Epithelial cell of prostate (primary cell): ENCODE results near the gene VAV2.

Experiments
- DNase-seq: peaks from one replicate; pipeline ENCODE4 v3.0.0-alpha.2; 2011; ENCODE audit warnings: low read depth, low spot score
- H3K27ac ChIP-seq: fragments of 450-650 bp; 2 replicates; pipeline ENCODE4 v1.5.1; 2017; ENCODE audit warnings: mild to moderate bottlenecking

VAV2 gene

DNA sequence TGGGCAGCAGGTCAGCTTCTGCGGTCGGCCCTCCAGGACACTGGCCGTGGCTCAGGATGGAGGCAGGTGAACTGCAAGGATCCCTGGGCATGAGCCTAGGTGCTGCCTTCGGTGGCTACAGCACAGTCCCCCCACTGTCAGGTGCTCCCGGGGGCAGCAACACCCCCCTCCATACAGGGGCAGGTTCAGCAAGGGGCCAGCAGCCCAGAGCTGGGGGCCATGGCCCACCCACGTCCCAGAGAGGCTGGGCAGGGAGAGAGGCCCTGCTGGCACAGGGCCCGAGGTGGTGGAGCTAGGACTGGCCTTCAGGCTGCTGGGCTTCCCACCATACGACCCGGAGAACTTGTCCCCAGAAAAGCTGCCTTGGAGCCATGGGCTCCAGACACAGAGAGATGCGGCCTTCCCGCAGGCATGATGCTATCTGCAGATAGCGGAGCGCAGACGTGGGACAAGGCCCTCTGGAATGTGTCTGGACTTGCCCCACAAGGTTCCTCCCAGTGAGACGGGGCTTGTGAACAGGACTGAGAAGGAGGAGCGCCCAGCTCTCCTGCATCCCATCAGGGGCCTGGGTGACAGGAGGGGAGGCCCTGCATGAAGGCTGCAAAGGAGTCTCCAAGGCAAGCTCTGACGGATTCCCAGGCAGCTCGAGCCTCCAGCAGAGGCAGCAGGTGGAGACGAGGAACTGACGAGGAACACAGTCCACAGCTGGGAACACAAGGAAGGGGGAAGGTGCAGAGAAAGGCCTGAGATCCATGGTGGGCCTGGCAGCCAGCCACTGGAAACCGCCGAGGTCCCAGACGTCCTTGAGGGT, 111.1 kb downstream of the VAV2 start:
- H3K27ac ChIP-seq = peak overlapping the region; percentile 96
- DNase-seq = peak; percentile 73

DNA sequence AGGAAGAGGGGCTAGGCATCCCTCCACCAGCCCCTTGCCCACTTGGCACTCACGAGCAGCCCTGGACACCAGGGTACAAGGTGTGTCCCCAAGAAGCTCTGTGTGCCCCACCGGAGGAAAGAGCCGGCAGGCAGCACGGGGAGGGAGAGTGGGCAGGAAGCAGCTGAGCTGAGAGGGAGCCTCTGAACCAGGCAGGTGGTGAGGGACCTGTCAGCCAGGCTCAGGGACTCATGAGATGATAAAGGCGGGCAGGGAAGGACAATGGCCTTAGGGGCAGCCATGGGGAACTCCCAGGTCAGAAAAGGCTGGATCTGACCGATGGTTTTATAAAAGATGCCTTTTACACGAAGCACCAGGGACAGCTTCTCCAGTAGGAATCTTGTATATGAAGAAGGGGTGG, 112.0 kb downstream of the VAV2 start:
- H3K27ac ChIP-seq = peak overlapping the region; percentile 96

GRCh38 chr9:133879615-133880014, 112.5 kb downstream of the VAV2 start:
- H3K27ac ChIP-seq = no peak overlapping the region
- DNase-seq = no peak

More for the DNA sequence above, 112.0 kb downstream of the VAV2 start:
- no peak for DNase-seq

GRCh38 chr9:133878402-133878801, 113.7 kb downstream of the VAV2 start:
- H3K27ac ChIP-seq = no peak overlapping the region
- DNase-seq = no peak

DNA sequence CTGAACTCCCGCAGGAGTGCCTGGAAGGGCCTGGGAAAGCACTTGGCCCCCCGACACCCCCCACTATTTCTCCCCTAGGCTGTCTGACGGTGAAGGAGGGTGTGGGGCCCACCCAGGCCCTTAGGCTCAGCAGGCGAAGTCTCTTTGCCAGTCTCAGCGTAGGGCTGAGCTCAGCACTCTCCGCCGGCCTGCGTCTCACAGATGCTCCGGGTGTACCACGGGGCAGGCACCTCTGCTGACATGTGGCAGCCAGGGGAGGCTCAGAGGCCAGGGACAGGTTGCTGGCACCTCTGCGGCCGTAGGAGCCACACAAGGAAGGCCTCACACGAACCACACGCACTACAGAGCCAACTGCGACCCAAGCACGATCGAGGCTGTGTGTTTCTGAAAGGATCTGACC, 114.2 kb downstream of the VAV2 start:
- DNase-seq = no peak
- H3K27ac ChIP-seq = peak overlapping the region; percentile 97

GRCh38 chr9:133877327-133877726, 114.8 kb downstream of the VAV2 start:
- no peak for DNase-seq
- H3K27ac ChIP-seq = peak overlapping the region; percentile 97

DNA sequence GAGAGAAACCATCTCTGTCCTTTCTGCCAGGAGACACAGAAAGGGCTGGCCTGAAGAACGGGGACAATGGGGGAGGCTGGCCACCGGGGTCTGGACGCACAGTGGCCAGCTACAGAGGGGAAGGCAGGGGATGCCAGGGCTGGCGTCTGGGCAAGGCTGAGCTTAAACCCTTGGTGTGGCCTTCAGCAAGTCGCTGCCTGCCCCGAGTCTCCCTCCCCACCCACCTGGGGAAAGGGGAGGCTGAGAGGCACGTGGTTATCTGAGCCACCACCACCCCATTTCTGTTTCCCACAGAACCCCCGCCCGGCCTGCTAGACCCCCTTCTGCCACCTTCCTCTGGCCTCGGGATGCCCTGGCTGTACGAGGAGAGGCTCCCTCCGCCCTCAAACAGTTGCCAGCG, 115.3 kb downstream of the VAV2 start:
- no peak for DNase-seq
- H3K27ac ChIP-seq = peak overlapping the region; percentile 97

GRCh38 chr9:133876144-133876543, 116.0 kb downstream of the VAV2 start:
- DNase-seq = no peak
- peak overlapping the region; percentile 97 for H3K27ac ChIP-seq

DNA sequence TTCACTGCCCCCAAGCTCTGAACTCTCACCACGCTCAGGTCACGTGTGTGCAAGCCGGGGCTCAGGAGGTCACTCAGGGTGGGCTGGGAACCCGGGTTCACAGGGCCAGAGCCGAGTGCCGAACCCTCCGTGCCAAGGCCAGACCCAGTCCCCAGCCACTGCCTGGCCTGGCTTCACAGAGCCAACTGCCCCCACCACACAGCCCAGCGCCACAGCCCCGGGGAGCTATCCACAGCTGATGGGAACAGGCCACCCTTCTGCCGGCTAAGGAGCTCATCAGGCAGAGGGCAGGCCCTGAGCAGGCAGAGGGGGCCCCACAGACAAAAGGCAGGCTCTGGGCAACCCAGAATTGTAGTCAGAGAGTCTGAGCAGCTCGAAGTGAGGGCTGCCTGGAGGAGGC, 117.0 kb downstream of the VAV2 start:
- peak overlapping the region; percentile 97 for H3K27ac ChIP-seq
- no peak for DNase-seq

- DNase-seq = no peak
- peak overlapping the region; percentile 97 for H3K27ac ChIP-seq
Observed at GRCh38 chr9:133874659-133875058, 117.5 kb downstream of the VAV2 start.

DNA sequence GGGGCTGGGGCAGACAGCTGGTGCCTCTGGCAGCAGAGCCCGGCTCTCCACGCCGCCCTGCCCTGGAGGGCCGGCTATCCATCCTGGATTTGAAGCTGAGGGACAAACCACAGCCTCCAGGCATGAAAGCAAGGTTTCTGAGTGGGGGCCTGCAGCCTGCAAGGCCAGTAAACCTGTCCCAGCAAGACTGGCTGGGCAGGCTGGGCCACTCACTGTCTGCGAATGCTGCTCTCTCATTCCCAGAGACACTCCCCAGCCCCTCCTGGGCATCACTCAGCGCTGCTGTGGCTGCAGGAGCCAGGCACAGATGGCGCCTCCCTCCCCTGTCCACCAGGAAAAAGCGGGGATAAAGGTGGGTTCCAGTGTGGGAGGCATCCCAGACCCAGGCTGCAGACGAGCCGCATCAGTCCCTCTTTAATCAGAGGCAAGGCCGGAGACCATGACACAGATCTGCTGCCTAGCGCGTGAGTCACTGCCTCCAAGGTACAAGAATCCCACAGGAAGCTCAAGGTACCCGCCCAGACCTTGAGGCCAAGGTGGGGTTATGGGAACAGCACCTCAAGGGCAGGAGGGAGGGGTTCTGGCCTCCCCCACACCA, 118.0 kb downstream of the VAV2 start:
- H3K27ac ChIP-seq = peak overlapping the region; percentile 97
- peak; percentile 96 for DNase-seq

DNA sequence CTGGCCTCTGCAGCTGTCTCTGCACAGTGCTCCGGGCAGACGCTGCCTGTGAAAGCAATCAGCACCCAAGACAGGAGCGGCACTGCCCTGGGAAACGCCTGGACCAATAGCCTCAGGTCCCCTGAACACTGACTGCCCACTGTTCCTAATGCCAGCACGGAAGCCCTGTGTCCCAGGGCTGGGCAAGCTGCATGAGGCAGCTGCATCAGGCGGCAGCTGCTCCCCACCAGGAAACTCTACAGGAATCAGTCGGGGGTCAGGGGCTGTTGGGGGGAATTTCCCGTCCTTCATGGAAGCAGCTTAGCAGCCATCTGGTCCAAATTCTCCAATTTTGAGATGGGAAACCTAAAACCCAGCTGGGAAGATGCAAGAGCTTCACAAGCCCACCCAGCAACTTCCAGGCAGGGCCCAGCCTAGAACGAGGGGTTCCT, 118.6 kb downstream of the VAV2 start:
- DNase-seq = no peak
- H3K27ac ChIP-seq = peak overlapping the region; percentile 97

DNA sequence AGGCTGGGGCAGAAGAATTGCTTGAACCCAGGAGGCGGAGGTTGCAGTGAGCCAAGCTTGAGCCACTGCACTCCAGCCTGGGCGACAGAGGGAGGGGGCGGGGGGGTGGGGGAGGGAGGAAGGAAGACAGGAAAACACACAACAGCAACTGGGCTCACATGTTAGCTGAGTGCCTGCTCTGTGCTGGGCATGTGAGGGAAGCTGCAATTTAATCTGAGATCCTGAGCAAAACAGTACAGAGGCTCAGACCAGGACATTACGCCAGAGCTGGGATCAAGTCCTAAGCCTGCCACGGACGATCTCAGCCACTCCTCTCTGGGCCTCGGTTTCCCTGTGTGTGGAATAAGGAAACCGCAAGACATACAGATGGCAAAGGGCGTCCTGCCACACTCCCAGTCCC, 119.1 kb downstream of the VAV2 start:
- peak overlapping the region; percentile 97 for H3K27ac ChIP-seq
- no peak for DNase-seq

DNA sequence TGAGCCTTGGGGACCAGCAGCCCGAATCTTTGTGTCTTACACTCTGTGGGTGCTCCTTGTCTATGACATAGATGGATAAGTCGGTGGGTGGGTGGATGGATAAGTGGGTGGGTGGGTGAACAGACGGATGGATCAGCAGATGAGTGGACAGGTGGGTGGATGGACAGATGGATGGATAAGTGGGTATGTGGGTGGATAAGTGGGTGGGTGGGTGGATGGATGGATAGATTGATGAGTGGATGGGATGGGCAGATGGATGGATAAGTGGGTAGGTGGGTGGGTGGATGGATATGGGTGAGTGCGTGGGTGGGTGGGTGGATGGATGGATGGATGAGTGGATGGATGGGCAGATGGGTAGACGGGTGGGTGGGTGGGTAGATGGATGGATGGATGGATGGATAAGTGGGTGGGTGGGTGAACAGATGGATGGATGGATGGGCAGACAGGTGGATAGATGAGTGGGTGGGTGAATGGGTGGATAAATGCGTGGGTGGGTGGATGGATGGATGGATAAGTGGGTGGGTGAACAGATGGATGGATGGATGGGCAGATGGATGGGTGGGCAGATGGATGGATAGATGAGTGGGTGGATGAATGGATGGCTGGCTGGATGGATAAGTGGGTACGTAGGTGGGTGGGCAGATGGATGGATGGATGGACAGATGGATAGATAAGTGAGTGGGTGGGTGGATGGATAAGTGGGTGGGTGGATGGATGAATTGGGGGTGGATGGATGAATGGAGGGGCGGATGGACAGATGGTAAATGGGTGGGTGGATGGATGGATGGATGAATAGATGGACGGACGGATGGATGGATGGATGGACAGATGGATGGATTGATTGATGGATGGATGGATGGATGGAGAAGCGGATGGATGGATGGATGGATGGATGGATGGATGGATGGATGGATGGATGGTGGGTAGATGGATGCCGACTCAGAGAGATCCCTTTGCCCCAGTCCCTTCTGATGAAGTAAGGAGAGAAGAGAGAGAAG, 121.2 kb downstream of the VAV2 start:
- no peak overlapping the region for H3K27ac ChIP-seq
- DNase-seq = no peak

- H3K27ac ChIP-seq = no peak overlapping the region
- DNase-seq = no peak
Observed at GRCh38 chr9:133869674-133870405, 122.3 kb downstream of the VAV2 start.

- H3K27ac ChIP-seq = no peak overlapping the region
- no peak for DNase-seq
Observed at GRCh38 chr9:133868203-133868602, 123.9 kb downstream of the VAV2 start.

DNA sequence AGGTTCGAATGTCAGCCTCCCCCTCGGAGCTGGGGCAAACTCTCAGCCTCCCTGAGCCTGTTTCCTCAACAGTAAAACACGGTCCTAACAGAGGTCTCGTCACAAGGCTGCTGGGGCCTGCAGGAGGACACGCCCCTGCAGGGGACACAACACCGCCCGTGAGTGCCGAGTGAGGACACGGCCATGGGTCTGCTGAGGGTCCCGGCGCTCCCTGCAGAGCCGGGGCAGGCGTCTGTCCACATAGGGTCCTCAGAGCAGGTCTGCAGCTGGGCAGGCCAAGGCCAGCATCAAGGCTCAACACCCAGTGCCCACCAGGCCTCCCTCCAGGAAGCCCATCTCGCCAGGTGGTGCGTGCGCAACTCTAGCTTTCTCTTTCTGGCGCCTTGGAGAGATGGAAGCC, 125.2 kb downstream of the VAV2 start:
- no peak overlapping the region for H3K27ac ChIP-seq
- no peak for DNase-seq

- peak overlapping the region; percentile 27 for H3K27ac ChIP-seq
- no peak for DNase-seq
Observed at GRCh38 chr9:133864011-133864410, 128.1 kb downstream of the VAV2 start.

GRCh38 chr9:133863257-133863592, 128.9 kb downstream of the VAV2 start:
- DNase-seq = no peak
- no peak overlapping the region for H3K27ac ChIP-seq

DNA sequence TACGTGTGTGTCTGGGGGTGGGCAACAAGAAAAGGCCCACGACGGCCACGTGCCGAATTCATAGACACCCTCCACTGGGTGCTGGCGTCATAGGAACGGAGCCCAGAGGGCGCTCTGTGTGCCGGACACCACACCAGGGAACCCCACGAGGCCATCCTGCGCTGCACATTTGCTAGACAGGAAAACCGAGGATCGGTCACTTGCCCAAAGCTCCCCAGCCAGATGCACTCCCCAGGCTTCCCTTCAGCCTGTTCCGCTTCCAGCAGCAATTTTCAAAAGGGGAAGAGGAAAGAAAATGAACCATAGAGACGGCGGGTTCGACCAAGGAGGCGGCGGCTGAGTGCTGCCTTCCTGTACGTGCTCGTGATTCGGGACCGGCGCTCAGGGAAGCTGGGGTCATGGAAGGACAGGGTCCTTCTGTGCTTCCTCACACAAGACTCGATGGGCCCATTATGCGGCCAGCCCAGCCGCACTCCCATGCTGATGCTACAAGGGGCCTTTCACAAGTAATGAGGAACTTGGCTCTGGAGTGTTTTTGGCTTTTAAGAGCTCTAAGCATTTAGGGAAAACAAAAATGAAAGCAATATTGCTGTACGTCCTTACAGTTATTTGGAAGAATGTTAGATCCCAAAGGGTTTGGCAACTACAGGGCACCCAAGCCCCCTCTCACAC, 129.4 kb downstream of the VAV2 start:
- no peak for DNase-seq
- no peak overlapping the region for H3K27ac ChIP-seq
